ENCODE results near the gene ORM1.
"Not testable (repeated sequence)": the region's sequence is repeated elsewhere in the genome, so short reads cannot be mapped to it uniquely, and the experiment has no call there.

- TF ChIP-seq, protein P1, sequence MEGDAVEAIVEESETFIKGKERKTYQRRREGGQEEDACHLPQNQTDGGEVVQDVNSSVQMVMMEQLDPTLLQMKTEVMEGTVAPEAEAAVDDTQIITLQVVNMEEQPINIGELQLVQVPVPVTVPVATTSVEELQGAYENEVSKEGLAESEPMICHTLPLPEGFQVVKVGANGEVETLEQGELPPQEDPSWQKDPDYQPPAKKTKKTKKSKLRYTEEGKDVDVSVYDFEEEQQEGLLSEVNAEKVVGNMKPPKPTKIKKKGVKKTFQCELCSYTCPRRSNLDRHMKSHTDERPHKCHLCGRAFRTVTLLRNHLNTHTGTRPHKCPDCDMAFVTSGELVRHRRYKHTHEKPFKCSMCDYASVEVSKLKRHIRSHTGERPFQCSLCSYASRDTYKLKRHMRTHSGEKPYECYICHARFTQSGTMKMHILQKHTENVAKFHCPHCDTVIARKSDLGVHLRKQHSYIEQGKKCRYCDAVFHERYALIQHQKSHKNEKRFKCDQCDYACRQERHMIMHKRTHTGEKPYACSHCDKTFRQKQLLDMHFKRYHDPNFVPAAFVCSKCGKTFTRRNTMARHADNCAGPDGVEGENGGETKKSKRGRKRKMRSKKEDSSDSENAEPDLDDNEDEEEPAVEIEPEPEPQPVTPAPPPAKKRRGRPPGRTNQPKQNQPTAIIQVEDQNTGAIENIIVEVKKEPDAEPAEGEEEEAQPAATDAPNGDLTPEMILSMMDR (conservative IDR thresholded peaks at IDR 0.05; ENCODE audit: low read depth, low read length) = not testable (repeated sequence)
- TF ChIP-seq EZH2phosphoT487 (IDR thresholded peaks at IDR 0.05; ENCODE audit: borderline replicate concordance, low read length) = not testable (repeated sequence)
These were observed 9.7 kb downstream of the ORM1 start for GRCh38 chr9:114332474-114333040.
